NCI-H82 (cell line): ENCODE data around the gene RIMS1.

Experiments
- DNase-seq: peaks from one replicate; lab custom pipeline; 2025; lab: John Stamatoyannopoulos, UW

Gene RIMS1

DNA sequence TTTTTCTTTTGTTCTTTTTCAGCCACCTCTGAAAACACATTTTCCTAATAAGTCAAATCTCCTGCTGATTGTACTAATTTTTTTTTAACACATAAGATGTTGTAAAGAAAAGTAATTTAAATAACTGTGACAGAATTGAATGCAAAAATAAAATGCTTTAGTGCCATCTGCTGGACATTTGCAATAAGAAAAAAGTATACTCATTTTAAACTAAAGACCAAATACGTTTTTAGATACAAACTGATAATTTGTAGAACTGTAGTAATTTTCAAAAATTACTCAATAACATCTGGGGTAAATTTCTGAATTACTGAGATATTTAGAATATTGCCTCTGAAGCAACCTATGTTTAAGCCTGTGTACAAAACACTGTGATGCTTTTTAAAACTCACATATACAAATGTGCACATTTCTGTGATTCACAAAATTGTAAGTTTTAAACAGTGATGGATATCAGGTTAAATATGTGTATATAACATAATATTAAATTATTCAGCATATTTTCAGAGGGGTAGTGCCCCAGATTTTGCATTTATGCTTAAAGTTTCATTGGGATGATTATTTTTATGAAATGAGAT lies 198.7 kb downstream of the RIMS1 start:
- peak; percentile 24 for DNase-seq

DNA sequence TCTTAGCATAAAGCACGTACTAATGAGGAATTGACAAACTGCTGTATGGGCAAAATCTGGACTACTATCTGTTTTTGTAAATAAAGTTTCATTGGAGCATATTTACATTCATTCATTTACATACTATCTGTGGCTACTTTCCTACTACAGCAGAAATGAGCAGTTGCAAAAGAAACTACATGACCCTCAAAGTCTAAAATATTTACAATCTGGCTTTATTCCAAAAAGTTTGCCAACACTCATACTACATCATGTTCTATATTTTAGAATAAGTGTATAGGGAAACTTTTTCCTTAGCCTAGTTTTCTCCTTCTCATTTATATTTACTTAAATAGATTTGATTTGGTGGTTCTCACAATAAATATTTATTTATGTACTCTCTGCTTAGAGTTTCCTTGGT lies 208.2 kb downstream of the RIMS1 start:
- no peak for DNase-seq

DNA sequence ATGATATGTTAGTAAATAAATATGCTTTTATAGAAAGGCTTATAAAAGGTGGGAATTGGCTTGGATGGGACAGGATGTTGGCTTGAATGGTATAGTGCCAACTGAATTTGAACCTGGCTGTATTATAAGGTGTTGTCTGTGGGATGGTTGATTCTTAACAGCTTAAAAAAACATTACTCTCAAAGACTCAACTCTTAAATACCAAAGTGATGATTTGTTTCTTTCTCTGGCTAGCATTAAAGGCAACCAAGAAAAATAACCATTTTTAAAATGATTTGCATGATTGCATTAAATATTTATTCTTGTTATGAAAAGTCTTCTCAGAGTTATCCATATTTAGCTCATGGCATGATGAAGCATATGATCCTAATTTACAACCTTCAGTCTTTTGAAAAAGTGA lies 216.2 kb downstream of the RIMS1 start:
- no peak for DNase-seq

DNA sequence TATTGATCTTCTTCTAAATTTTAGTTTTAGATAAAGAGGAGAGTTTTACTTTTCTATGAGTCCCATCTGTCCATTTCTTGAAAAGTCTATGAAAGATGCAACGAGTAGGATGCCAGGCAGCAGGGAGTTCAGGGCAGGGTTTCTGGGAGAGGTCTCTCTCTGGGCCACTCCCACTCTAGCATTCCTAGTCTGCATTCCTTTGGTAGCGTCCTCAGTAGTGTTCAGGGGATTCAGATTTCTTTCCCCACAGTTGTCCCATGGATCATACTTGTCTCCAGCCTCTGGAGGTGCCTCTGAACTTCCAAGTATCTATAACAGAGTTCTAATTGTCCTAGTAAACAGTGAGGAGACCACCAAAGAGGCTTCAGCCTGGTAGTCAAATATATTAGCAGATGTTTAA lies 225.3 kb downstream of the RIMS1 start:
- no peak for DNase-seq

DNA sequence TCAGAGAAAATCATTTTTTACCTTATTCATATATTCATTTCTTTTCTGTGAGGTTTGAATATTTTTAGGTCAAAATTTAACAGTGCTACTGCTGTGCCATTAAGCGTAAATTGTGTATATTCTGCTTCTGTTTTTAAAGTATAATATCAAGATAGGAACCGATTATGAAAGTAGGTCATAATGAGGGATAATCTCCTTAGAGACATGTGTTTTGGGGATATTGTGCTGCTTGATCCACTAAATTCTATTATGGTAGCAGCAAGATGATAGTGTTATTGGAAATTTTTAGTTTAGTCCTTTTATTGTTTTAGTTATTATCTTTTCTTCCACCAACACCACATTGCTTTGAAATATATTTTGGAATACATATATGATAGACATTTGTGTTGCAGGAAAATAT lies 244.0 kb downstream of the RIMS1 start:
- DNase-seq, result peak; percentile 12

DNA sequence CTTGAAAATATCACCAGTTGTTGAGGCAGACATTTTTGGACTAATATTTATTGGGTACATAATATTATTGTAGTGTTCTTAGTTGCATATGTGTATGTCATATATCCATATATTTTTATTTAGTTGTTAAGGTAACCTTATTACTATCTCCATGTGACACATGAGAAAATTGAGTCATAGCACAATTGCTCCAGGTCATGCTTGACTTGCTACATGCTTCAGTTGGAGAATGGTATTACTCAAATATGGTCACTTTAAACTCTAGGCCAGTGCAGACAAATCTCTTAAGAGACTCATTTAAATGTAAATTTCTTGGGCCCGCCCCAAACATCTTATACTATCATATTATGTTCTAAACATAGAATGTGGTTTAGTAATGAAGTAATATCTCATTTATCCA lies 246.1 kb downstream of the RIMS1 start:
- DNase-seq, result no peak

DNA sequence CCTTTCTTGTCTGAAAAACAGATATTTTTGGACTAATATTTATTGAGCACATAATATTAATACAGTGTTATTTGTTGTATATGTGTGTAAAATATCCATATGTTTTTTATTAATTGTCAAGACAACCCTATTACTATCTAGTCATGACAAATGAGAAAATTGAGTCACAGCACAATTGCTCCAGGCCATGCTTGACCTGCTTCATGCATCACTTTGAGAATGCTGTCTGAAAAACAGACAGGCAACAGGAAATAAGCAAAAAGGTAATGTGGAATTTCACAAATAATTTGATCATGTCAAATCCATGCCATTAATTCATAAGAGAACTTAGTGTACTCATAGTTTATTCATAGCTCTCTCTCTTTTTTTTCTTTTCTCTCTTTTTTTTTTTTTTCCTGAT lies 246.5 kb downstream of the RIMS1 start:
- DNase-seq, result no peak

DNA sequence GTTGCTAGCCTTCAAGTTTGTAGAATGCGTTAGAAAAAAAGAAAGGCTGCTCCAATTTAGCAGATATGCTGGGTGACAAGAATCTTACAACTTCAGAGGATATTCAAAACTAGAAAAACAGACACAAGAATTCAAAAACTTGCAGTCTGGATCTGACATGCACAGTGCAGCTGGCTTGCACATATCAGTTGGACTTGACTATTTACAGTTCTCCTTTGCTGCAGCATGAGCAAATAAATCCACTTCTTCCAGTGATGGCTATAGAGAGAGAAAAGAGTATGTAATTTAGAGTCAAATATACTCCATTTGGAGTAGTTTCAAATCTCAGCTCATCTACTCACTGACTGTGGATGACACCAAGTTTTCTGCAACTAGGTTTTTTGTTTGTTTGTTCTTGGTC lies 247.0 kb downstream of the RIMS1 start:
- no peak for DNase-seq

DNA sequence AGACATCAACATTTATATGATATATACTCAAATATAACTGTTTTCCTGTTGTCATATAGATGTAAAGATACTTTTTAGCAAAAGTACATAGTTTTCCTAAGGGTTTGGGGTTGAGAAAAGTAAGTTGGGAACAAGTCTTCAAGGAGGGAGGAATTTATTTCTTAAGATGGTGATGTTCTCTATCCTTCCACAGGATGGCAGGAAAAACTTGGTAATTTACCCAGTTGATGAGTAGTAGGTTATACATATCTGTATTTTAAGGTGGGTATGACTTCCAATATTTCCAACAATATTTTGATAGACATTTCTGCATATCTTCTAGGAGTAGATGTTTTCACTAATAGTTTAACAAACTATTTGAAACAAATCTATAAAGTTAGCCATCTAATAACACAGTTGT lies 254.4 kb downstream of the RIMS1 start:
- peak; percentile 1 for DNase-seq

DNA sequence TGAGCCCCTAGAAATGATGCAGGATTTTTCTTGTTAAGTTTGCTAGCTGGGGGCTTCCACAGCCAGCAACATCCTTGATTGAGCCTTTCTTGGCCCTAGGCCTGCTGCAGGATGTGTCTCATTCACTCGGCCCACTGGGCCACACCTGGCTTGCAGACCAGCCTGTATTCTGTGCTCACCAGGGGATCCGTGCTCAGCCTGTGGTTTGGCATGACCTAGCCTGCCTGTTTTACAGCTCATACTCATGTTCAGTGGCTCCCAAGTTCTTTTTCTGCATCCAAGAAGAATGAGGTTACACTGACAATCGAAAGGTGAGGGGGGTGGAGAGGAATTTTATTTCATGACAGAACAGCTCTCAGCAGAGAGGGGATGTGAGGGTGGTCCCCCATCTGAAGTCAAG lies 263.4 kb downstream of the RIMS1 start:
- DNase-seq, result no peak

DNA sequence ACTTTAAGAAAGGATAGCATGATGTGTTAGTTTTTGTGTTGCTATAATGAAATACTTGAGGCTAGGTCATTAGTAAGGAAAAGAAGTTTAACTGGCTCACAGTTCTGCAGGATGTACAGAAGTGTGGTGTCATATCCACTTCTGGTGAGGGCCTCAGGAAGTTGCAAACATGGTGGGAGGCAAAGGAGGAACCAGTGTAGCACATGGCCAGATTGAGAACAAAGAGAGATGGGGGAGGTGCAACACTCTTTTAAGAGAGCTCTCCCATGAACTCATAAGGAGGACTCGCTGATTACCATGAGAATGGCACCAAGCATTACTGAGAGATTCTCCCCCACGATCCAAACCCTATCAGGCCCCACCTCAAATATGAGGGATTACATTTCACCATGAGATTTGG lies 265.4 kb downstream of the RIMS1 start:
- DNase-seq, result no peak

DNA sequence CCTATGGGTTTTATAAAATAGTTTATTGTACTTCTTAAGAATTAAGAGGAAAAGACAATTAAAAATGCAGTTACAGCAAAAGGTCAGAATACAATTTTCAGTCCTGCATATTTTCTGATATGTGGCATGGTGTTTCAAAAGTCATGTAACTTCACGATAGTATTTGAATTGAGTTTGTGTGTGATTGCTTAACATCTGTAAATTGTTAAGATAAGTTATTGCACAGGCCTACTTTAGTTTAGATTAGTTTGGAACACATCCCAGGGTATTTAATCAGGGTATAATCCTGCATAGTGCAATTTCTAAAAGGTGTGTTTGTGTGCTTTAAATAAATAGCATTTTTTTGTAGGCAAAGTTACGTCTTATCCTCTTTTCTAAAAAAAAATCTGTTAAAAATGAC lies 289.6 kb downstream of the RIMS1 start:
- no peak for DNase-seq

DNA sequence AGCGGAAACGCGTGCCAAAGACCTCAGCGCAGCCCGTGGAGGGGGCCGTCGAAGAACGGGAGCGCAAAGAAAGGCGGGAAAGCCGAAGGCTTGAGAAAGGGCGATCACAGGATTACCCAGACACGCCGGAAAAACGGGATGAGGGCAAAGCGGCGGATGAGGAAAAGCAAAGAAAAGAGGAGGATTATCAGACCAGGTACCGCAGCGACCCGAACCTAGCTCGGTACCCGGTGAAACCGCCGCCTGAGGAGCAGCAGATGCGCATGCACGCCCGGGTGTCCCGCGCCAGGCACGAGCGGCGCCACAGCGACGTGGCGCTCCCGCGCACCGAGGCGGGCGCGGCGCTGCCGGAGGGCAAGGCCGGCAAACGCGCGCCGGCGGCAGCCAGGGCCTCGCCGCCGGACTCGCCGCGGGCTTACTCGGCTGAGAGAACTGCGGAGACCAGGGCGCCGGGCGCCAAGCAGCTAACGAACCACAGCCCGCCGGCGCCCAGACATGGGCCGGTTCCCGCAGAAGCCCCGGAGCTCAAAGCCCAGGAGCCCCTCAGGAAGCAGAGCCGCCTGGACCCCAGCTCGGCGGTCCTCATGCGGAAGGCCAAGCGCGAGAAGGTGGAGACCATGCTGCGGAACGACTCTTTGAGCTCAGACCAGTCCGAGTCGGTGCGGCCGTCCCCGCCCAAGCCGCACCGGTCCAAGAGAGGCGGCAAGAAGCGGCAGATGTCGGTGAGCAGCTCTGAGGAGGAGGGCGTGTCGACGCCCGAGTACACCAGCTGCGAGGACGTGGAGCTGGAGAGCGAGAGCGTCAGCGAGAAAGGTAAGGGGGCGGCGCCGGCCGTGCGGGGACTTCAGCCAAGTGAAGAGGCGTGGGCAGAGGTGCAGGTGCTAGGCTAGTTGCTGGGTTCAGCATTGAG lies 296.2 kb downstream of the RIMS1 start:
- DNase-seq, result peak; percentile 82

DNA sequence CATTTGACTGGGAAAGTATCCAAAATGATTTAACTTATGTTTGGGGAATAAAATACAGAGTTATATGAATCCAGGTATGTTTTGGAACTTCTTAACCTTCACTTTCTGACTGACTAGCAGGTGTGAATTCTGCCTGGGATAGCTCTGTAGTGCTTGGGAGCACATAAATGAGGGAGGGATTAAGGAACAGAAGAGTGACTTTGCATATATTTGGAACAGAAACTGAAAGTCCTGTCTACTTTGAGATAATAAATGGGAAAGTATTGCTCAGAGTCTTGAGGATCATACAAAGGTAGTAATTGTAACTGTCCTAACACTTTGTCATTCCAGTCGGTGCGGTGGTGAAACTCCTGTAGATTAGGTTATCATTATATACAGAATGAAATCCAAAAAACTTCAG lies 317.6 kb downstream of the RIMS1 start:
- DNase-seq, result no peak

DNA sequence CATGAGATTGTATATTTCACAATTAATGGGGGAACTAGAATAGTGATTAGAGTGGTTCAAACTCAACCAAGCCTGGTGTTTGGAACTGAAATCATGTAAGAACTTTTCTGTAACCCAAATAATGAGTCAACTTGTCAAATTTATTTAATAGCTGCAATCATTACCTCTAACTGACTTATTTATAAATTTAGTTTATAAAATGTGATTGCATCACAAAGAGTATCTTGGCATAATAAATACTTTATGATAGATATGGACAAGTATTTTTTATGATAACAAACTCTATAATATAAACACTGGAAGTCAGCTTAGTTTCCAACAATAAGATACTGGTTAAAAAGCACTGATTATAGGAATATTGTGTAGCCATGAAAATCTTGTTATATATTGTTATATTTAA lies 319.1 kb downstream of the RIMS1 start:
- DNase-seq, result no peak

DNA sequence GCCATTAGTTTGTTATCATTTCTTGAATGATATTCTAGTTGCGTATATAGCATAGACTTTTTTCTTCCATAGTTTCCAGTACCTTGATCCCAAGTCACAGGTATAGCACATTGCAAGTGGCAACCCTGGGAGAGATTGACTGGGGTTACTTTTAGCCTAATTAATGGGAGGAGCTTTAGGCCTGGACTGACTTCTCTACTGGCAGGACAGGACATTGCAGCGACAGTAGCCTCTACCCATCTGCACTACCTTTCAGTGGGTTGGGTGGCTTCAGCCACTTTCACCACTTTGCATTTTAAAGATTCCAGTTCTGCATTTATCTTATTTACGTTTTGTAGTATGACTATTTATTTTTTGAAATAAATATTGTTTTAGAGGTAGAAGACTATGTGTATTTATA lies 320.3 kb downstream of the RIMS1 start:
- peak; percentile 23 for DNase-seq

DNA sequence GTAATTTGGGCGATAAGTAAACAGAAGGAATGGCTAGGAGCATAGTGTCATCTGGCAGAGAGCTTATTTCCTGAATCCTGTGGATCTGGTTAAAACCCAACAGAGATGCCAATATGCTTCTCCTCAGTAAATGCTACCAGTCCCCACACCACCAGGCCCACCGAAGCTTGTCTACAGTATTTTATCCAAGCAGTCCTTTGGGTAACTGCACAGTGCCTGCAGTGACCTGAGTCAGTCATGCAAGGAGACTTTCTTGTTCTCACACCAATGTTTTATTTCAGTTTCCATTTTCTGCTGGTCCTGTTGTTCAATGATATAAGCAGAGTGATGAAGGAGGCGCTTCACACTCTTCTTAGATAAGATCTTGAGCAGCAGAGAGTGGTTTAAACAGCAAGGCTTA lies 326.3 kb downstream of the RIMS1 start:
- DNase-seq, result peak; percentile 55

DNA sequence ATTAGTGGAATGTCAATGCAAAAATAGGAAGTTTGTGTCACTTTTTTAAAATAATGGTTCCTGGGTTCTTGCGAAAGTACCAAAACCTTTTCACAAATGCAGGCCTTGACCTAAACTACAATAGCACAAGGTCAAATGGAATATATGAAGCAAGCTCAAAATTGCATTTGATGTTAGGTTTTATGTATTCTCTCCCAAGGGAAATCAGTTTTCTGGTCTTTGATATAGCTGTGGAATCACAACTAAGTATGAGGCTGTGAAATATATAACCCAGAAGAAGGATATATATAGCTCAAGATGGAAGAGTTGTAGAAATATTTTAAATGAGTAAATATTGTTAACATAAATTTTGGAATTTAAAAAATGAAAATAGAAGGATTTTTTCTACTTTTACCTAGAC lies 327.3 kb downstream of the RIMS1 start:
- no peak for DNase-seq

DNA sequence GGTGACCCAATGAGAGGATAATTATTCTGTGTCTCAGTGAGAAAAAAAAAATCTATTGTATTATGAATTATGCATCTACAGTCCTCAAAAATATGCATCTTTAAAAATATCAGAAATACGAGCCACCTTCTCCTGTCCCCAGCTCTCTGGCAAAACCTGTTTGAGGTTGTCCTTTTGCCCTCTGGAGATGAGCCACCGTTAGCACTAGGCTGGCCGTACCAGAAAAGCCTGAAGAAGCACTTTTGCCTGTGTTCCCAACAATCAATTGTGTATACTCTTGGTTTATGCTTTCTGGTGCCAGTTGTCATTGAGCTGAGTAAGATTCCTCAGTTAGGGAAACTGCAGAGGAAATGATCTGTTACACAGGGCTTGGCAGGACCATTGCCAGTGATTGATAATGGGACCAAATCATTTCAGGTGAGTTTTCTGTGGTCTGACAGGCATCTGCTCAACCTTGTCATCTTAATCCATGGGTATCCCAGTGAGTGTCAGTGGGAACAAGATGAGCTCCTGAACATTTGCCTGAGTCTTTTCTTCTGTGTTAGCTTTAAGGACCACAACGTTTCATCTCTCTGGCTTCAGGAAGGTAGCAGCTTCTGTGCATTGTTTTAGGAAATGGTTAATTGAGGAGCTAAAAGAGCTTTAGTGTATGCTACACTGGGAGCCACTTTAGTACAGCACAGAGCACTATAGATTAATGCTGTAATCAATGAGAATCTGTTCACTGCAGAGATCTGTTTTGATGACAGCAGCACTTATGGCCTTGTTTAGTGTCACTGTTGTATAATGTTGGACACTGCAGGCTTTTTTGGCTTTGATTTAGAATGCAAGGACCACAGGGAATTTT lies 330.1 kb downstream of the RIMS1 start:
- DNase-seq, result no peak

DNA sequence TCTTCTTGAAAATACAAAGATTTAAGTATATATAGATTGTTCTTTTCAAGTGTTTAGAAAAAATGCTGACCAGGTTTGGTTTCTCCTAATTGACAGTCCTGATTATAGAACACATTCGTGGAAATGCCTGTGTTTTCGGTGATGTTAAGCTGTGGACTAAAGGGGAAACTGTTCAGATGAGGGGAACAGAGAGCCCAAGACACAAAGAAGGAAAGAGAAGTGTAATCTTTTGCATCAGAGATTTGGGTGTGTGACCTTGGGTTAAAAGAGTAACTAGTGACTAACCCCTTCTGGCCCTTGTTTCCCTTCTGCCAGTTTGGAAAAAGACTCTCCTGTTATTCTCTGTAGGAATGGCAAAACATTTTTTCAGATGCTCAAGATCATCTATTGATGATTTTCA lies 331.3 kb downstream of the RIMS1 start:
- DNase-seq, result no peak

DNA sequence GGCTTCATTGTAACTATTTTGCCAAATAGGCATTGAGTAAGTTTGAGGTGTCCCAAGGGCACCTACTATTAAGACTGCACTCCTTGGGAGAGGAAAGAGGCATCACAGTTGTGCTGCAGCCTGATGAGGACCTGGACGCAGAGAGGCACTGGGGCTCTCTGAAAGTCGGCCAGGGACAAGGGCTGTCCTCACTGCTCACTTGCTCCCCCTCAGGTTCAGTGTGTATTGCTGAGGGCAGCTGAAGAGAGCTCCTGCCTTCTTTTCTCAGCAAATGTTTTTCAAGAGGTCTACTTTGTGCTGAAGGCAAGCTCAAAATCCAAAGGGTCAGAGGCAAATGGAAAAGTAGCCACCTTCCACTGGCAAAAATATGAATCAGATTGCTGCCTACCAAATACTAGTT lies 331.8 kb downstream of the RIMS1 start:
- peak; percentile 66 for DNase-seq

DNA sequence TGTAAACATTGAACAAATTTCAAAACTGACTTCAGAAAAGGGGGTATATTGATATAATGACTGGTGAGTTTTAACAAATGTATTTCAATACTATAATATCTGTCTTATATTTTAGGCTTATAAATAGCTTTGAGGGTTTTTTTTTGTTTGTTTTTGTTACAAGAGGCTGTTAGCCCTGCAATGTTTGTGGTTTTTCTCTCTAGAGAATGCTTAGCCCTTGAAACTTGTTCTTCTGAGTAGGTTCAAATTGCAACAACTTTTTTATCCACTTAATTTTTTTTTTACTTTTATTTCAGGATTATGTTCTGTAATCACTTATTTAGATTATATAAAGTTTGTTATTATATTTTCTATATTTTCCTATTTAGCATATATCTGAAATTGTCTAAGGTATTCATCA lies 333.2 kb downstream of the RIMS1 start:
- no peak for DNase-seq

DNA sequence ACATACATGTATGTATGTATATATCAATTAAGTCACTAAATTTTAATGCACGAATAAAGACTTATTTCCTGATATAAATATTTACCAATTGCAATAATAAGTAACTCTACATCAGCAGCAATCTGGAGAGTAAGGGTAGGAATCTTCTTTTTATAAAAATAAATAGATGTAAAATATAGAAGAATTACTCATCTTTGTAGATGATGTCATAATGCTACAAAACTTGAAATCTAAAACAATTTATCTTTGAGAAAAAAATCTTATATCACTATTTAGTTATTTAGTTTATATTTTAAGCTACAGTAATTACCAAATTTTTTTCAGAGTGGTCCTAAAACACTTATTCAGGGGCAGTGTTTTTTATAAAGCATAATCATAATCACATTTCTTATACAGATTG lies 351.7 kb downstream of the RIMS1 start:
- no peak for DNase-seq
